Gastrocnemius medialis (tissue), 4 donors: ENCODE data around the gene MBNL2.

Experiments used
- POLR2A ChIP-seq, 2 donors: fragments of 450-650 bp; IDR thresholded peaks; one replicate each; pipeline ENCODE4 v1.6.1; 2017; ENCODE audit warnings: antibody characterized with exemption in 2 of 2, mild to moderate bottlenecking in 2 of 2, moderate library complexity in 2 of 2
- TF ChIP-seq, protein P1 (sequence below), 5 experiments: fragments of 450-650 bp in 3 of 5; fragments of 200-600 bp in 2 of 5; sonication (generic) in 2 of 5; IDR thresholded peaks in 4 of 5; conservative IDR thresholded peaks in 1 of 5; 1 replicate in 4 of 5; 2 replicates in 1 of 5; pipeline ENCODE4 v1.5.1; 2016 to 2019; ENCODE audit warnings: antibody characterized with exemption in 5 of 5, mild to moderate bottlenecking in 3 of 5, moderate library complexity in 3 of 5

DNA sequence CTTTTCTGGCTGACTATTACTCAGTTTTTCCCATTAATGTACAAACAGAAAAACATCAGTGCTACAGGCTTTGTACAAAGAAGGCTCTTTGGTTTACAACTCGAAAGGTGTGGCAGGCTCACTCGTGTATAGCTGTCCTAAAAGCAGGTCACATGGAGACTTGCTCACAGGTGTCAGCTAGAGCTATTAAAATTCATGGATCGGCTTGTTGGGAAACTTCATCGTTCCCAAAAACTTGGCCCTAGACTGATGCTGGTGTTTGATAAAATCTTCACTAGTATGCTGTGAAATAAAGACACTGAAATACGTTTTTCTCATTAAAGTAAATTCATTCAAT, 64.9 kb downstream of the MBNL2 start:
- TF ChIP-seq, protein P1, sequence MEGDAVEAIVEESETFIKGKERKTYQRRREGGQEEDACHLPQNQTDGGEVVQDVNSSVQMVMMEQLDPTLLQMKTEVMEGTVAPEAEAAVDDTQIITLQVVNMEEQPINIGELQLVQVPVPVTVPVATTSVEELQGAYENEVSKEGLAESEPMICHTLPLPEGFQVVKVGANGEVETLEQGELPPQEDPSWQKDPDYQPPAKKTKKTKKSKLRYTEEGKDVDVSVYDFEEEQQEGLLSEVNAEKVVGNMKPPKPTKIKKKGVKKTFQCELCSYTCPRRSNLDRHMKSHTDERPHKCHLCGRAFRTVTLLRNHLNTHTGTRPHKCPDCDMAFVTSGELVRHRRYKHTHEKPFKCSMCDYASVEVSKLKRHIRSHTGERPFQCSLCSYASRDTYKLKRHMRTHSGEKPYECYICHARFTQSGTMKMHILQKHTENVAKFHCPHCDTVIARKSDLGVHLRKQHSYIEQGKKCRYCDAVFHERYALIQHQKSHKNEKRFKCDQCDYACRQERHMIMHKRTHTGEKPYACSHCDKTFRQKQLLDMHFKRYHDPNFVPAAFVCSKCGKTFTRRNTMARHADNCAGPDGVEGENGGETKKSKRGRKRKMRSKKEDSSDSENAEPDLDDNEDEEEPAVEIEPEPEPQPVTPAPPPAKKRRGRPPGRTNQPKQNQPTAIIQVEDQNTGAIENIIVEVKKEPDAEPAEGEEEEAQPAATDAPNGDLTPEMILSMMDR (IDR thresholded peaks at IDR 0.05 in 4 of 5, conservative IDR thresholded peaks at IDR 0.05 in 1 of 5): no peak
- no peak for TF ChIP-seq POLR2A (IDR thresholded peaks at IDR 0.05)
